Effector CD8-positive, alpha-beta T cell (primary cell): Measurements from ENCODE around the gene SPTBN4.
"Not testable (repeated sequence)": the region's sequence is repeated elsewhere in the genome, so short reads cannot be mapped to it uniquely, and the experiment has no call there.

Source experiments
- DNase-seq: peaks from one replicate; lab custom pipeline; 2025; lab: John Stamatoyannopoulos, UW

Gene SPTBN4

DNA sequence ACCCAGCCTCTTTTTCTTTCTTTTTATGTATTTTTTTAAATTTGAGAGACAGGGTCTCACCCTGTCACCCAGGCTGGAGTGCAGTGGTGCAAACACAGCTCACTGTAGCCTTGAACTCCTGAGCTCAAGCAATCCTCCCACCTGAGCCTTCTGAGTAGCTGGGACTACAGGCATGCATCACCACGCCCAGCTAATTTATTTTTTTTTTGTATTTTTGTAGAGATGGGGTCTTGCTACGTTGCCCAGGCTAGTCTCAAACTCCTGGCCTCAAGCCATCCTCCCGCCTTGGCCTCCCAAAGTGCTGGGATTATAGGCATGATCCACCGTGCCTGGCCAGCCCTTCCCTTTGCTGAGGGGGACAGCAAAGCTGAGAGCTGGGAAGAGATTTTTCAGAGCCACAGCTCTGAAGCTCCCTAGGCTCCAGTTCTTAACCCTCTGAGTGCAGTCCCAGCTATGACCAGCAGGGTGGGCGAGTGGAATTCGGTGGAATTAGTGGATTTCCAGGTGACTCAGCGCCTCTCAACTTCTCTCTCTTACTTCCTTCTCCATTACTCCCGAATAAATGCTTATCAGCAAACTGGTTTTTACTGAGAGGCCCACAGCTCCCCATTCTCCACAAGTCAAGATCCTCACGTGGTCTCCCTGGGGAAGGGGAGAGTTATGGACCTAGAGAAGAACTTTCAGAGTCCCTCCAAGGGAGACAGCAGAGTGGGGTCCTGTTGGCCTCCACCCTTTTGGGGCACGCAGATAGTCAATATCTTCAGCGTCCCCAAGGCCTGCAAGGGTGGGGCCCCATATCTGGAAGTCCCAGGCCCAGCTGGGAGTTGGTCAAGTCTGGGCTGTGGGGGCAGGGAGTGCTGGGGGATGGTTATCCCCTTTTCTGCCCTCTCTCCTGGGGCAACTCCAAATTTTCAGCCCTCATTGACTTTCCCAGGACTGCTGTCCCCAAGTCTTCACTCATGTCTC, 2.5 kb upstream of the SPTBN4 start:
- DNase-seq: peak; percentile 63

GRCh38 chr19:40465025-40465556, 1.7 kb upstream of the SPTBN4 start:
- DNase-seq: no peak

- DNase-seq: peak; percentile 99
These were observed 1.1 kb upstream of the SPTBN4 start, which contains the start of gene BLVRB for GRCh38 chr19:40465557-40466218. Gene BLVRB, minus strand, starts transcription at chr19:40465745. Its CDS starts 57 bp downstream, at chr19:40465688.

- peak; percentile 56 for DNase-seq
These were observed 399 bp upstream of the SPTBN4 start for GRCh38 chr19:40466219-40466984.

DNA sequence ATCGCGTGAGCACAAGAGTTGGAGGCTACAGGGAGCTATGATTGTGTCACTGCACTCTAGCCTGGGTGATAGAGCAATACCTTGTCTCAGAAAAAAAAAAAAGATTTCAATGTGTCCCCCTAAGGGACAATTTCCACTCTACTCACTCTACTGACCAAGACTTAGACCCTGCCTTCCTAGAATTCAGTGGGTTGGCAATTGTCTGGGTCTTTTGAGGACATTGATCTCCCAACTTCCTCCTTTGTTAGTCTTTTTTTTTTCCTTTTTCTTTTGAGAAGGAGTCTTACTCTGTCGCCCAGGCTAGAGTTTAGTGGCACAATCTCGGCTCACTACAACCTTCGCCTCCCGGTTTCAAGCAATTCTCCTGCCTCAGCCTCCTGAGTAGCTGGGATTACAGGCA, 2.2 kb downstream of the SPTBN4 start:
- DNase-seq: no peak

- no peak for DNase-seq
These were observed 4.3 kb downstream of the SPTBN4 start for GRCh38 chr19:40471111-40471510.

DNA sequence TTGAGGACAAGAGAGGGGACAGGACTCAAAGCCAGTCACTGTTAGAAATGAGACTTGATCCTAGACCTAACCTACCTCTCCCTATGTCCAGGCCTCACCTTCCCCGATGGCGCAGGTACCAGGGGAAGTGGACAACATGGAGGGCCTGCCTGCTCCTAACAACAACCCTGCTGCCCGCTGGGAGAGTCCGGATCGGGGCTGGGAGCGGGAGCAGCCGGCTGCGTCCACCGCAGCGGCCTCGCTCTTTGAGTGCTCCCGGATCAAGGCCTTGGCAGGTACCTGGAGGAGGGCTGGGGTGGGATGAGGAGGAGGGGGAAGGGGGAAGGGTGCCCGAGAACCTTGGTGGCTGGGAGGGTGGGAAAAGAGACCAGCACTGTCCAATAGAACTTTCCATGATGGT, 5.7 kb downstream of the SPTBN4 start:
- DNase-seq: no peak

- DNase-seq: no peak
These were observed 7.9 kb downstream of the SPTBN4 start for GRCh38 chr19:40474737-40475136.

GRCh38 chr19:40475878-40476644, 9.3 kb downstream of the SPTBN4 start:
- DNase-seq: not testable (repeated sequence)

- no peak for DNase-seq
These were observed 19.2 kb downstream of the SPTBN4 start for GRCh38 chr19:40486017-40486416.

DNA sequence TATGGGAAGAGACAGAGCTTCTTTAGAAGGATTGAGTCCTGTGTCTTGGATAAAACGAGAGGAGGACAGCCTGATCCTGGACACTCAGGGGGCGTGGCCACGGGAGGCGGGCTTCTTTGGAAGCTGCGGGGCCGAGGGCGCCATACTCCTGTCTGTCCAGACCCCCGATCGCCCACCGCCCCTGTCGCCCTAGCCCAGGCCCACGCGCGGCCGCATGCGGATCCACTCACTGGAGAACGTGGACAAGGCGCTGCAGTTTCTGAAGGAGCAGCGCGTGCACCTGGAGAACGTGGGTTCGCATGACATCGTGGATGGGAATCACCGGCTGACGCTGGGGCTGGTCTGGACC, 23.1 kb downstream of the SPTBN4 start:
- DNase-seq: no peak

- DNase-seq: no peak
These were observed 25.5 kb downstream of the SPTBN4 start for GRCh38 chr19:40492274-40492673.

DNA sequence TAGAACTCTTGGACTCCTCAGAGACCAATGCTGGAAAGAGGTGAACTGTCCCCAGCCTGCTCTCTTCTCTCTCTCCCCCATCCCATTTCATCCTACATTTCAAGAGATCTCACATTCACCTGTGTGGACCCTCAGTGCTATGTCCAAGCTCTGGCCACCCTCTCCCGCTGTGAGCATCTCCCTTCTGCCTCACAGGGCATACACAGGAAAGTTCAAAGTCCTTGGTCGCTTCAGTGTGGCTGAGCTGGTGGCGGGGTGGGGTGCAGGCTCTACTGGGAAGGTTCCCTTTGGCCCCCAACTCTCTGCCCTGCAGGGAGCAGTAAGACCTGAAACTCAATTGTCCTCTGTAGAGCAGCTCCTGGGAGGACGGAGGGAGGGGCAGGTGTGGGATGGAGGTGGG, 27.0 kb downstream of the SPTBN4 start:
- no peak for DNase-seq

DNA sequence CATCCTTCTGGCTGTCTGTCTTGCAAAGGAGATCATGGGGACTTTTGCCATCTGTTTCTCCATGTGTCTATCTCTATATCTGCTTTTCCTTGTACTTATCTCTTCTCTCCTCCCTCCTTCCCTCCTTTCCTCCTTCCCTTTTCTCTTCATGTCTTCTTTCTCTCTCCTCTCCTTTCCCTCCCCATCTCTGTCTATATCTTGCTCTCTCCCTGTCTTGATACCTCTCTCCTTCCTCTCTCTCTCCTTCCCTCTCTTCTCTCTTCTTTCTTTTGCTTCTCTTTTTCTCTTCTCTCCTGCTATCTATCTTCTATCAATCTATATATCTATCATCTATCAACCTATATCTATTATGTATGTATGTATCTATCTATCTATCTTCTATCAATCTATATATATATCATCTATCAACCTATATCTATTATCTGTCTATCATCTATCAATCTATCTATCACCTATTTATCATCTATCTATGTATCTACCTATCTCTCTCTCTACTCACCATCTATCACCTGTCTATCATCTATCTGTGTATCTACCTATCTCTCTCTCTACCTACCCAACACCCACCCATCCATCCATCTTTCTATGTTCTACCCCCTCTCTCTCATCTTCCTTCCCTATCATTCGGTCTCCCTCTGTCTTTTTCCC, 27.5 kb downstream of the SPTBN4 start:
- DNase-seq: no peak

DNA sequence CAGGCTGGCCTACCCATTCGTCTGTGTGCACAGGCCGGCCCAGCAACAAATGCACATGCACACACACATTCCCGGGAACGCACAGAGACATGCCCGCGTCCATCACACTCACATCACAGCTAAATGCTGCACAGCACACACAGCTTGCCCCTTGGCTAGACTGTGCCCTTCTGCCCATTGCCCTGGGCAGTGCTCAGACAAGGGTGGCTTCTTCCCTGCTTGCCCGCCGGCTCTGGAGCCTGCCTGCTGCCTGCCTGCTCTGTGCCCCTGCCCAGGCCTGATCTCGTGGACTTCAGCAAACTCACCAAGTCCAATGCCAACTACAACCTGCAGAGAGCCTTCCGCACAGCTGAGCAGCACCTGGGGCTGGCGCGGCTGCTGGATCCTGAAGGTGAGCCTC, 30.4 kb downstream of the SPTBN4 start:
- no peak for DNase-seq

DNA sequence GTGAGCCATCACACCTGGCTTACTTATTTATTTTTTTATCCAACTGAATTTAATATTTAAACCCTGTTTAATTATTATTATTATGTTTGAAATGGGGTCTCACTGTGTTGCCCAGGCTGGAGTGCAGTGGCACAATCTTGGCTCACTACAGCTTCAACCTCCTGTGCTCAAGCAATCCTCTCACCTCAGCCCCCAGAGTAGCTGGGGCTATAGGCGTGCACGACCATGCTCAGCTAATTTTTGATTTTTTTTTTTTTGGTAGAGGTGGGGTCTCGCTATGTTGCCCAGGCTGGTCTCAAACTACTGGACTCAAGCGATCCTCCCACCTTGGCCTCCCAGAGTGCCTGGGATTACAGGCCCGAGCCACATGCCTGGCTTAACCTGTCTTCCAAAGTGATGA, 32.5 kb downstream of the SPTBN4 start:
- no peak for DNase-seq

- DNase-seq: not testable (repeated sequence)
These were observed 34.1 kb downstream of the SPTBN4 start for GRCh38 chr19:40500678-40501530.

DNA sequence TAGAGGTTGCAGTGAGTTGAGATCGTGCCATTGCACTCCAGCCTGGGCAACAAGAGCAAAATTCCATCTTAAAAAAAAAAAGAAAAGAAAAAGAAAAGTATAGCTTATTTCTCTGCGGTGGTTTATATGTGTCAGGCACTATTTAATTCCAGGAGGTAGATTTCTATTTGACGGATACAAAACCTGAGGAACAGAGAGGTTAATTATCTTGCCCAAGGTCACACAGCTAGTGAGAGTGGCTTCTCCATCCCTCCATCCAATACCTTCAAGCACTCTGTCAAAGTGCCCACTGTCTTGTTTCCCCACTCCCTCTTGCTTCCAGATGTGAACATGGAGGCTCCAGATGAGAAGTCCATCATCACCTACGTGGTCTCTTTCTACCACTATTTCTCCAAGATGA, 34.8 kb downstream of the SPTBN4 start:
- no peak for DNase-seq

DNA sequence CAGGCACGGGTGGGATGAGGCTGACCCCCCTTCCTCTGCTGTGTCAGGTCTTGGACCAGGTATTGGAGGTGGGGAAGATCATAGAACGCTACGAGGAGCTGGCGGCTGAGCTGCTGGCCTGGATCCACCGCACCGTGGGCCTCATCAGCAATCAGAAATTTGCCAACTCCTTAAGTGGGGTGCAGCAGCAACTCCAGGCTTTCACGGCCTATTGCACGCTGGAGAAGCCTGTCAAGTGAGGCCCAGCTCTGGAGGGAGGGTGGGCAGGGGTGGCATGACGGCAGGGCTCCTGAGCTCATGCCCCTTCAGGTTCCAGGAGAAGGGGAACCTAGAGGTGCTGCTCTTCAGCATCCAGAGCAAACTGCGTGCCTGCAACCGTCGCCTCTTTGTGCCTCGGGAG, 35.3 kb downstream of the SPTBN4 start:
- DNase-seq: no peak
